GM21367 (cell line): ENCODE data around the gene FOXK2.

Source experiments
- ATAC-seq: cut with Tn5 transposase; IDR thresholded peaks from one replicate; pipeline ENCODE4 v1.9.1; 2021; ENCODE audit not compliant: unreplicated experiment

Gene FOXK2

DNA sequence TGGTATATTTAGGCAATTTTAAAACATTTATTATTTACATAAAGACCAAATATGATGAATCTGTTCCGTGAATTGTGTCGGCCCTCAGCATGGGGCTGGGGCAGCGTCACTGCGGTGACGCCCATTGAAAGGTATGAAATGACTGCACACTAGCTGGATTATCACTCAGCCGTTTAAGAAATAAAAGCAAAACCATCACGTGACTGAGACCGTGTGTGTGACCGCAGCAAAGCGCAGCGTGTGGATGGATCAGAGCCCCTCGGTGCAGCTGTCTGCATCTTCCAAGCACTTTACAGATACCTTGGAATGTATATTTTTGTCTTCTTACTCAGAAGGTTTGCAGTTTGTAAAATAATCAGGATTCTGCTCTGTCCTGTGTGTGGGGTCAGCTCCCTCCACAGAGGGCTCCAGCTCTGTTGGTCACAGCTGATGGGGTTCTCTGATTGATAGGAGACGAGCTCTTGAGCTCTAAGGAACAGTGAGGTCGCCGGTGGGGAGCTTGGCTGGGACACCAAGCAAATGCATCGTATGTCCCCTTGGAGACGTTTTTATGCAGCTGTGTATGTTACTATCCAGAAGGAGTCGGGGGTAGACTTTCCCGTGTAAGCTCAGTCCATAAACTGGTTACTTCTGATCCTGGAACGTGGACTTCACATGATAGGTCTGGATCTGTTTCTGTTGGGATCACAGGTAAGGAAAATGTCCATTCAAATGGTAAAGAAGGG, 83.6 kb downstream of the FOXK2 start:
- ATAC-seq = no peak

DNA sequence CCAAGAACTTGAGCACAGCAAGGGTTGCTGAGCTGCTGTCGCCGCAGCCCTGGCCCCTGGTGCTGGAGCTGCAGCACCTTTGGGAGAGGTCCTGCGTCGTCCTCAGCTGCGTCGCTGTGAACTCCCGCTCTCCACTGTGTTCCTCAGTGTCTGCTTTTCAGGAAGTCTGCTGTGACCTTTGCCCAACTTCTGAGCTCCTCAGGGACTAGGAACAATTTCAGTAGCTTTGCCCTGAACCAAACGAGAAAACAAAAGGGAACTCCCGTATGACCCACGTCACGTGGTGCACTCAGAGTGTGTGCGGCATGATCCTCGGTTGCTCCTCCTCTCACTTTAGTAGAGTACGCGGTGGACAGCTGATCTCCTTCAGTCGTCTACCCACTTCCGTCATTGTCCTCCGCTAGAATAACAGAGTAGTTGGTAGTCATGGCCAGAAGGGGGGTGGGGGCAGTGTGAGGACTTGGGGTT, 84.5 kb downstream of the FOXK2 start:
- ATAC-seq = no peak

DNA sequence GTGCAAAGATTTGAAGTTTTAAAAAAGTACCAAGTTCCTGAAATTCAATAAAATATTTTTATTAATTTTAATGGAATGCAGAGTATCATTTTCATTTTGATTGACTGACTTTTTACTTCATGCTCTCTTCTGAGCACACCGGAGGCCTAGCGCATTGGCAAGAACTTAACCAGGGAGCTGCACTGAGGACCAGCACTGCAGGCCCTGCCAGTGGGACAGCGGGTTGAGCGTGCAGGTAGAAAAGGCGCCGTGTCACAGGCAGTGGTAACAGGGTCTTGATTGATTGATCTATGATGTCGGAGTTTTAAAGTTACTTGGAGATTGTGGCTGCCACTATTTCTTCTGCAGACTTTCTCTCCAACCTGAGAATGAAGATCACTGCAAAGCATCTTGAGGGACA, 85.0 kb downstream of the FOXK2 start:
- no peak for ATAC-seq

DNA sequence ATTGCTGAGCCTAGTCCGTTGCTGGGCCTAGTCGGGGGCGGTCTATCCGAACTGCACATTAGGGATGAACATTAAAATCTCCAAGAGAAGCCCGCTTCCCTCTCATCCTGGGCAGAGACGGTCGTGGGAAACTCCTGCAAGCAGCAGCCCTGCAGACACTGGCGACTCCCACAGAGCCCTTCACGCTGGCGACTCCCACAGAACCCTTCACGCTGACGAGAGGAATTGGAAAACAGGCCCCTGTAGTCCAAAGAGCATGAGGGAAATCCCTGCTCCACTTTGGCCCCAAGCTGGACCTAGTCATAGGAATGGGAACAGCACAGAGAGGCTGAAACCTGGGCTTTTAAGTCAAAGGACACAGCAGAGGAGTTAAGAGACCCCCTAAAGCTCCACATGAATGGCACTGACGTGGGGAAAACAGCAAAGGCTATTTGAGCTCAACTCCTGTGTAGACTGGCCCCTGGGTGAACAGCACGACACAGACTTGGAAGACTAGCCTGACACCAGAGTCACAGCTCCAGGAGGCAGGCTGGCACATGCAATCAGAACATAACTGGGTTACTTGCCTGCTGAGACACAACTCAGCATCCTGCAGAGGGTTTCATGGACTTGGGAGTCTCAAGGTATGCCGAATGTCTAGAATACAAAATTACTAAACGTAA, 86.5 kb downstream of the FOXK2 start:
- no peak for ATAC-seq

DNA sequence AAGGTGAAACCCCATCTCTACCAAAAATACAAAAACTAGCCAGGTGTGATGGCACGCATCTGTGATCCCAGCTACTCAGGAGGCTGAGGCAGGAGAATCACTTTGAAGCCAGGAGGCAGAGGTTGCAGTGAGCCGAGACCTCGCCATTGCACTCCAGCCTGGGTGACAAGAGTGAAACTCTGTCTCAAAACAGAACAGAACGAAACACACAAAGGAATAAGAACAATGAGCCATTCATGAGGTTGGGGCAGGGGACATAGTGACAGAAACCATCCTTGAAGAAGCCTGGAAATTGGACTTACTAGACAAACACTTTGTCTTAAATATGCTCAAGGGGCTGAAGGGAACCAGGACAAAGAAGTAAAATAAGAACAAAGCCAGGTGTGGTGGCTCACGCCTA, 89.3 kb downstream of the FOXK2 start:
- ATAC-seq = no peak

DNA sequence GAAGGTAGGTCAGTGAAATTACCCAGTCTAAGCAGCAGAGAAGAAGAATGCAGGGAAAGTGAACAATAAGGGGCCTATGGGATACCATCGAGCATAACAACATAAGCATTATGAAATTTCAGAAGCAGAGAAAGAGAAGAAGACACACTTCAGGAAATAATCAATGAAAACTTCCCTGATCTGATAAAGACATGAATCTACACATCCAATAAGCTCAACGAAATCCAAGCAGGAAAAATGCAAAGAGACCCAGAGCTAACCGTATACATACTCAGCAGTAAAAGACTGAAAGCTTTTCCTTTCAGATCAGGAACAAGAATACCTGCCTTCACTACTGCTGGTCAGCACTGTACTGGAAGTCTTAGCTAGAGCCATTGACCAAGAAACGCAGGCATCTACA, 90.1 kb downstream of the FOXK2 start:
- no peak for ATAC-seq

DNA sequence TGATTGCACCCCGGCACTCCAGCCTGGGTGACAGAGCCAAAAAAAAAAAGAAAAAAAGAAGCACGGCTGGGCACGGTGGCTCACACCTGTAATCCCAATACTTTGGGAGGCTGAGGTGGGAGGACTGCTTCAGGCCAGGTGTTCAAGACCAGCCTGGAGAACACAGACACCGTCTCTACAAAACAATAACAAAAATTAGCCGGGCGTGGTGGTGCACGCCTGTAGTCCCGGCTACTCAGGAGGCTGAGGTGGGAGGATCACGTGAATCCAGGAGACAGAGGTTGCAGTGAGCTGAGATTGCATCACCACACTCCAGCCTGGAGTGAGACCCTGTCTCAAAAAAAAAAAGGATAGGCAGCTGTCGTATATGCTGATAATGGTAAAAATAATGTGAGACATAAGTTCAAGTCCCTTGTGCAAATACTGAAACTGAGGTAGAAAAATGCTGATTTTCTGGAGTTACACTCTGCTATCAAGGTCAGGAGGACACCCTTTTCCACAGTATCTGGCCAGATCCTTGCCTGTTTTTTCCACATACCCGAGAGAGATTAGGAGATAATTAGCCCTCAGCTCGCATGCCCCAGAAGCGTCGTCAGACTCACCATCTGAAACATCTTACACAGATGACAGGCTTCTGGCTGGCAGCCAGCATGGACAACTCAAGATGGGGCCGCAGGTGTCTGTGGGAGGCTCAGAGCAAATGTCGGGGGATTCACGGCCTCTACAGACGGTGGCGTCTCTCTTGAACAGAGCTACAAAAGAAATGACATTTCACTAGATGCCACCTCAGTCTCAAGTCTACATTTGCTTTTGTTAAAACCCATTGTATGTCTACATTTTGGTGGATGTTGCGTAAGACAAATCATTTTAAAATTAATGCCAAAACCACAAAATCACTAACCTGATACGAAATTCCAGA, 91.9 kb downstream of the FOXK2 start:
- no peak for ATAC-seq

DNA sequence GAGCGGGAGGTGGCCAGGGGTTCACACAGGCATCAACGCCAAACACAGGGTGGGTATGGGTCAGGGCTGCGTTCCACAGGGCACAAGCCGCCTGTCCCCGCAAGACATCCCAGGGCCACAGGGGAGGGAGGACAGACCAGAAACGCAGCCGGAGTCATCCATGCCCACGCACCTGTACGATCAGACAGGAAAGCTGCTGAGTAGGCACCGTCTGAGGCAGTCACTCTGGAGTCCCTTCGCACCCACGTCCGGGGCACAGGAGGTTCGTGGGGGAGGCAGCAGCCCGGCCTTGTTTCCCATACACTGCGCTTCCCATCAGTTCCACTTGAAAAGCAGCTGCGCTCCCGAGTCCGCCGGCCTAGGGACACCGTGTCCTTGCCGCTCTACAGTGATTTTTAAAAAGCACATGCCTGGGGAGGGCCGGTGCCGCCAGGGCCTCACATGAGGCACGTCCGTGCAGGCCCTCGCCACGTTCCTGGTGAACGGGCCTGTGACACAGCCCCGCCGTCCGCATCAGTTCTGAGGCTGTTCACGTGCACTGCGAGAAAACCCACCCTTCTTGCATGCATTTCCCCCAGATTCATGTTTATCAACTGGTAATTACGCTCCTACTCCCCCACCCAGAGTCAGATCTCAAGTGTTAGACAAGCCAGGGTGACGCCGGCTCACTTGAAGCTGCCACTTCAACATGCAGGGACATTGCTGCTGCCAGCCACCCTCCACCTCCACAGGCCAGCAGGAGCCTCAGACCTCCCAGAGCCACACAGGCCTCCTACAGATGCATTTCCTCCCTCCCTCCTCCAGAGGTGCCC, 94.0 kb downstream of the FOXK2 start:
- ATAC-seq = no peak

DNA sequence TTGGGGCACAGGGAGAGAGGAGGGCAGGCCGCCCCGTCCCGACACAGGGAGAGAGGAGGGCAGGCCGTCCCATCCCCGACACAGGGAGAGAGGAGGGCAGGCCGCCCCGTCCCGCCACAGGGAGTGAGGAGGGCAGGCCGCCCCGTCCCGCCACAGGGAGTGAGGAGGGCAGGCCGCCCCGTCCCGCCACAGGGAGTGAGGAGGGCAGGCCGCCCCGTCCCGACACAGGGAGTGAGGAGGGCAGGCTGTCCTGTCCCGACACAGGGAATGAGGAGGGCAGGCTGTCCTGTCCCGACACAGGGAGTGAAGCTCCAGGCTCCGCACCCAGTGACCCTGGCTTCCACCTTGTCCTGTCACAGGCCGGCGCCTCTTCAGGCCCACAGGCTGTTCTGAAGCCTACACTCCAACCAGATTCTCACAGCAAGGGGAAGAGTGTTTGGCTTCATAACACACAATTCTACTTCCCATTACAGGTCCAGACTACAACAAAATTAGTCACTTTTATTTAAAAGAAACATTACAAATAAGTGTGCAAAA, 94.6 kb downstream of the FOXK2 start:
- ATAC-seq = no peak

DNA sequence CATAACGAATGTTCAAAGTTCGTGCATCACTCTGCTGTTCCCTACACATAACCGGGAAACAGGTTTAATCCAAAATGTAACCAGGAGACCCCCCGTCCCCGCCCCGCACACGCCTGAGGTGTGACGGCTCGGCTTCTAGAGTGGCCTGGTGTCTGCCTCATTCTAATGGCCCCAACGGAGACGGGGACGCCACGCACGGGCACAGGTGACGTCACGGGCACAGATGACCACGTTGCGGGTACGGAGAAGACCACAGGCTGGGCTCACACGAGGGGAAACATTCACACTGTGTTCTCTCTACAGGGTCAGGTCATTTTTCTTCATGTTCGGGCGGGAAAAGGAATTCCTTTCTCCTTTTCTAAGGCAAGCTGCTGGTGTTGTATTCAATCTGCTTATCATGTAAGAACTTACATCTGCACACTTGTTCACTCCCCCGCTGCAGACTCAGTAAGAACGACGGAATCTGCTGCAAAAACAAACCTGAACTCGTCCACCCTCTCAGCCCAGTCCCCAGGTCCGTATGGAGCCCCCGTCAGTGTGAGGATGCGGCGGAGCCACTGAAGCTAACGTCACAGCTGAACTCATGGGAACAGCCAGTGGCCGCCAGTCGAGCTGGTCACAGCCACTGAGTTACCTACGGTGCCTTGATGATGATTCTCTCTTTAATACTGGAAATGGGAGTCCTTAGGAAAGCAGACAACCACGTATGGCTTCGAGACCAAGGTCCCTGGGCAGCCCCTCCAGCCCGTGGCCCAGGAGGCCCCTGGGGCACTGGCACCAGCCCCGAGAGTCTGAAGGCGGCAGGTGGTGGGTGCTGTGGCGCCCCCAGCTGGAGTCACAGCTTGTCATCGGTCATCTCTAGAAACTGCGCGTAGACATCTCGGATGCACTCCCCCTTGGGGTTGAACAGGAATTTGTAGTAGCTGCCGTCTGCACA, 95.8 kb downstream of the FOXK2 start:
- no peak for ATAC-seq

DNA sequence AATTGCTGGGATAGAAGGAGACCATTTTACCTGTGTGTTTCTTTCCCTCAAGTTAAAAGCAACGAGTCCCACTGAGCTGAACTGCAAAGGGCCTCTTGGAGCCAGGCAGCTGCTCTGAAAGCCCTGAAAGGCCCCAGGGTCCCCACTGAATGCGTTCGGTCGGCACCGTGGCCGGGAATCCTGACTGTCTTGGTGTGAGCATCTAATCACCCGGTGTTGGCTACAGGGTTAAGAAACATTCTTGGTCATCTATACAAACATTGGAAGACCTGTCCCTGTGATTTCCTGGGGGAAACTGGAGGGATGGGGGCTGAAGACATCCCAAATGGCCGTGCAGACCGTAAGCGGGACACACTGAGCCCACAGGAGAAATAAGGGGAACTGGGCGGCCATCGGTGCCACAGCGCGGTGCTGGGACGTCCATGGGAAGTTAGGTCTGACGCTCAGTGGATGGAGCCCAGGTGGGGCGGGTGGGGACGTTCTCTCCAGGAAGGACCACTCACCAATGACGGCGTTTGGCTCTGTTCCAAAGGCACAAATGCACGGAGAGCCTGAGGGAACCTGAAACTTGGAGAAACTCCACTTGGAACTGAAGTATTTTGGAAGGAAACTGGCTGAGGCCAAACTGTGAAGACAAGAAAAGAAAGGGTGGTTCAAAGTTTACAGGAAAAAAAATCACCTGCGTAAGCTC, 96.6 kb downstream of the FOXK2 start:
- ATAC-seq = no peak

DNA sequence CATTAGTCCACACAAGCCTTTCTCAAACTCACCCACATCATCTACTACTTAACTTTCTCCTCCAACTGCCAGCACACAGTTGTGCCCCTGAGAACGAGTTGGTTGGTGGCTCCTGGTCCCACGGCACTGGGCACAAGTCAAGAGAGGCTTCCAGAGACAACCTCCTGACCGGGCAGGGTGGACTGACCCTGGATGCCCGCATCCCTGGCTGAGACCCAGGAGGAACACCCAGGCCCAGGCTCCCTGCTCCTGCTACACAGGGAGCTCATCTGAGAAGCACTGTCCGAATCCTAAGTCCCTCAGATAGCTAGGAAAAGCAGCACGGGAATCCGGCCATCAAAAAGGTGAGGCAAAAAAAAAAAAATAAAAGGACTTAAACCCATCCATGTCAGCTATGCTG, 99.7 kb downstream of the FOXK2 start:
- no peak for ATAC-seq

DNA sequence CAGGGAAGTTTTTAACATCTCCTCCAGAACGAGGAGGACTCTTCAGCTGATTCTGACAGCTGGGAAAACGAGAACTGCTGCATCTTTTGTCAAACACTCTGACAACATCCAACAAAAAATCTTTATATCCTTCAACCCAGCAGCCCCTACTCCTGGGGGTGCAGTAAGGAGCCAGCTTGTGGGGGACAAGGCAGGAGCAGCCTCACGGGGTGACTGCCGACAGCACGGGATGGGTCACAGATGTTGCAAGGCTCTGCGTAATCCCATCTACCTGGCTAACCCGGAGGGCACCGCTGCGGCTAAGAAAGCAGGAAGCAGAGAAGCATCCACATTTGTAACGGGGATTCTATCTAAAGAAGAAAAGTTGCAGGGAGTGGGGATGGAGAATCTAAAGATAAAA, 100.1 kb downstream of the FOXK2 start:
- ATAC-seq = no peak

DNA sequence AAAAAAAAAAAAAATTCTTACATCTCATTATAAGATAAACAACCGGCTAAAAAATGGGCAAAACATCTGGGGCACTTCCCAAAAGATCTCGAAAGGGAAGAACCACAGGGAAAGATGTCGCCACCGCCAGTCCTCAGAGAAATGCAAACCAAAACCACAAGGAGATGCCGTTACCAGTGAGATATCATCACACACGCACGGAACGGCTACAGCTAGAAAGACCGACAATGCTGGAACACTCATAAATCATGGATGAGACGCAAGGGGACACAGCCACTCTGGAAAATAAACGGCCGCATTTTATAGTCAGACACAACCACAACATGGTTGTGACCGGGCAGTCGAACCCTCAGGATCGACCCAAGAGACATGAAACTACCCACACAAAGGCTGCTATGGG, 104.2 kb downstream of the FOXK2 start:
- ATAC-seq = no peak

DNA sequence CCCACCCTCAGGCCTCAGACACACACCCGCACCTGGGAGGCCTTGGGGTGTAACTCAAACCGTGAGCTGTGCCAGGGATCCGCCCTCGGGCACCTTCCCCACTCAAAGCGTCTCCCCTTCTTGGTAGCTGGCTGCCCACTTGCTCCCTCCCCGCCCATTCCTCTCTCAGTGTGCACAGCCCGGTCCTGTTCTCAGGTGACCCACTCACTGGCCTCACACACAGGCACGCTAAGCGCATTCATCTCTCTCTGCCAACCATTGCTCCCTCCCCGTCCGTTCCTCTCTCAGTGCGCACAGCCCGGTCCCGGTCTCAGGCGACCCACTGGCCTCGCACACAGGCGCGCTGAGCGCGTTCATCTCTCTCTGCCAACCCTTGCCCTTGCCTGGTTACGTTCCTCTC, 107.9 kb downstream of the FOXK2 start:
- no peak for ATAC-seq

DNA sequence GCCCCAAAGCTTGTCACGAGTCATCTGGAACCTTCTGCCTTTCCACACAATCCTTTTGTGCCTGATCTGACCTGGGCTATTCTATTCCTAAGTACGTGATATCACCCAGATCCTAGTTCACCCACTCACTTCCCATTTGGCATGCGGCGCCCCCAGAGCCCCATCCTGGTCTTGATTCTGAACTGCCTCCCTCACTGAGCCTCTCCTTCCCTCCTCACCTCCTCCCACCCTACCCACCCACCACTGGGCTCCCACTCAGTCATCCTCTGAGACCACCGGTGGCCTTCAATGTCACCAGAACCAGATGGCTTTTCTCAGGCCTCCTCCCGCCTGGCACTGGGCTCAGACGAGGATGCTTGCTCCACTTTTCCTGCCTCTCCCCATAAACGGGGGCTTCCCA, 110.2 kb downstream of the FOXK2 start:
- no peak for ATAC-seq

DNA sequence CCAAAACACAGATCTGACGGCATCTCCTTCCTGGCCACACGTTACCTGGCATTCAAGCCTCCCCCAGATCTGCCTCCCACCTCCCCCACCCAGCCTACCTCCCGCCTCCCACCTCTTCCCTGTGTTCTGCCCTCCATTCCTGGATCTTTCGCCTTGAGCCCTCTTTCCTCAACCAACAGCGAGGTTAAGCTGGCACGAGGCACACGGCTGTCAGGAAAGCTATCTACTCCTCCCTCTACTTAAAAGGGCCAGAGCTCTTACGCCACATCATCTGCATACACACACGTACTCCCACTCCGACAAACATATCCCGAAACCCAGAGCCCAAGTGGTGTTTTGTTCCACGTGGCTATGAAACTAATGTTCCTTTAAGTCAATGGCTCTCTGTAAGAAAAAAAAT, 110.7 kb downstream of the FOXK2 start:
- ATAC-seq = no peak

DNA sequence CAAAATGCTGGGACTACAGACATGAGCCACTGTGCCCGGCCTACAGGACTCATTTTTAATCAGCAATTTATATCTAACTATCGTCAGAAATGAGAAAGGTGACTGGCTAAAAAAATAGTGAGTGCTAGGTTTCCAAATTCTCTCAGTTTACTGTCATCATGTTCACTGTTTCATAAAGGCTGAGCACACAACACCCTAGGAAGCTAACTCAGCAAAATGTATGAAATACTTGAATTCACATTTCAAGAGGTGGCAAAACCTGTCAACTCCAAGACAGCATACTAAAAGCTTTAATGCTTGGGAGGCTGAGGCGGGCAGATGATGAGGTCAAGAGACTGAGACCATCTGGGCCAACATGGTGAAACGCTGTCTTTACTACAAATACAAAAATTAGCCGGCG, 112.0 kb downstream of the FOXK2 start:
- ATAC-seq = no peak

DNA sequence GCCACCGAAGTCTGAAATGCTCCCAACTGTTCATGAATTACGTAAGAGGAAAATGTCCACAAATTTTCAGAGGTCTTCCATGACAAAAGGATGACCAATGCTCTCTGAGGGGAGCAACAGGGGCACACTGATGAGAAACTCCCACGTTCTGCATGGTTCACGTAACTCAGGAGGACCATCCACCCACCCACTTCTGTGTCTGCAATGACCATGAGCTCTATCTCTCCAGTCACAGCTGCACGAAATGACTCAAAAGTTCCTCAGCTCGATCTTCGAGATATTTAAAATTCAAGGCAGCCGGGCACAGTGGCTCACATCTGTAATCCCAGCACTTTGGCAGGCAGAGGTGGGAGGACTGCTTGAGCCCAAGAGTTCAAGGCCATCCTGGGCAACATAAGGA, 112.9 kb downstream of the FOXK2 start:
- ATAC-seq = no peak
